Measurements from ENCODE around the gene TMEM201.
A peak's percentile ranks its signal among the peaks of the same experiment; 100 is the strongest.

The TMEM201 gene

DNA sequence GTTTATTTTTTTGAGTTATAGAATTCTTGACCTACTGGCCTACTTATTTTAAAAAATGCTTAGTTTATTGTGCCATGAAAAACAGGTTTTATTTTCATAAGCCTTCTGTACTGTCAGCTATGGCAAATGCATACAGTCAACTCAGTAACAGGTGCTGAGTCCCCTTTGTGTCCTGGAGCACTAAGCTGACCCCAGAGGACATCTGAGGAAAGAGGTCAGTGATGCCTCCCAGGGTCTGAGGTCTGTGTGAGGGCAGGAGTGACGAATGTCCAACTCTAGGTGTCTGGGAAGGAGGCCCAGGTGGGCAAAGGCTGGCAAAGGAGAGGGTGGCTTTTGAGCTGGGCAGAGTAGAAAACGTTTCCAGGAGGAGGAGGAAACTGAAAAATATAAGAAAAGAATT, 7.8 kb upstream of the TMEM201 start:
- no peak for DNase-seq

DNA sequence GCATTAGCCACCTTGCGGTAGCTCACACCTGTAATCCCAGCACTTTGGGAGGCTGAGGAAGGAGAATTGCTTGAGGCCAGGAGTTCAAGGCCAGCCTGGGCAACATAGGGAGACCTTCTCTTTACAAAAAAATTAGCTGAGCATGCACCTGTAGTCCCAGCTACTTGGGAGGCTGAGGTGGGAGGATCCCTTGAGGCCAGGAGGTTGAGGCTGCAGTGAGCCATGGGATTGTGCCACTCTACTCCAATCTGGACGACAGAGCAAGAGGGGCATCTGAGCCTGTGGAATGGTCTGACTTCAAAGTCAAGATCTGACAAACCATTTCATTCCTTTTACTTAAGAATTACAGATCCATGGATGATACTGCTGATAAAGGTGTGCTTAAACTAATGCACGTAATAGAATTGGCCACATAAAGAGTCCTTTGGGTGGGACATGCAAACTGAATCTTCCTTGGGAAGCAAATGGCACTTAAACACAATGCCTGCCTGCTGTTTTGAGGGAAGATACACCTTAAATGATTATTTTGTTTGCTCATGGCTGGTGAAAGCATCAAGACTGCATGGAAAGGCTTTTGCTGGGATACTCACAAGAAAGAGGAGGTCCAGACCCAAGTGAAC, 2.5 kb upstream of the TMEM201 start:
- no peak for DNase-seq

DNA sequence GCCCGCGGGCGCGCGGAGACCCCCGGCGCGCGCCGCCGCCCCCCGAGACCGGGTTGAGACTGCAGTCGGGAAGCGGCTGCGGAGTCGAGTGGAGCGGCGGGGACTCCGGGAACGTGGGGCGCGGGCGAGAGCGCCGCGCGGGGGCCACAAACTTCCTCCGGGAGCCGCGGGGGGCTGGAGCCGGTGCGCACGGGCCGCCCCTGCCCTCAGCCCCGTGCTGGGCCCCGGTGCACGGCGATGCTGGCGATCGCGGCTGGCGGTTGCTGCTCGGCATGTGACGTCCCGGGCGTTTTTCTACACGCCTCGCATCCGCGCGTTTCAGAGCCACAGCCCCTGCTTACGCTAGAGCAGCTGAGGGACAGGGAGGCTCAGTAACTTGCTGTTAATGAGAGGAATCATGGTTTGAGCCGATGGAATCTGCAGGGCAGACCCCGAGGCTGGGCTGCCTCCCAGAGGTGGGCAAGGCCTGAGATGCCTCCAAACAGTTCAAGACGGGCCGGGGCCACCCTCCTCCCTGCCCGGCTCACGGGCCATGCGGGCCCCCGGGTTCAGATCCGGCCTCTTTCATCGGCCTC, 520 bp downstream of the TMEM201 start:
- DNase-seq = no peak

DNA sequence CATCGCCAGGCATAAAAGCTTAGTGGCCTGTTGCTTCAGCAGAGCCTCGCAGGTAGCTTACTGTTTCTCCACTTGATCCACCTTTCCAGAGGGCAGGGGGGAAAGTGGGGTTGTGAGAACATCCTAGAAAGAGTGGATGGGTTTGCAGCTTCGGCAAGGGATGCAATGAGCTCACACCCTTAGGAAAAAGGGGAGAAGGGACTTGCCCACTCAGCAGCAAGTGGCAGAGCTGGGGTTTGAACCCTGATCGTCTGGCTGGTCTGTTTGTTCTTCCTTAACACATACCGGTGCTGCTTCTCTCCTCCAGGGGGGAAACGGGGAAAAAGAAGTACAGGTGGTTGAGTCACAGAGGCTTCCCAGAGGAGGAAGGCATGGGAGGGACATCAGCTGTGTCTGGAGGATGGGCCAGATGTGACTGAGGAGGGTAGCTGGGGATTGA, 1.0 kb downstream of the TMEM201 start:
- no peak for DNase-seq

GRCh38 chr1:9590201-9590600, 1.5 kb downstream of the TMEM201 start:
- no peak for DNase-seq

- no peak for DNase-seq
Observed at GRCh38 chr1:9590945-9591668, 2.4 kb downstream of the TMEM201 start.

DNA sequence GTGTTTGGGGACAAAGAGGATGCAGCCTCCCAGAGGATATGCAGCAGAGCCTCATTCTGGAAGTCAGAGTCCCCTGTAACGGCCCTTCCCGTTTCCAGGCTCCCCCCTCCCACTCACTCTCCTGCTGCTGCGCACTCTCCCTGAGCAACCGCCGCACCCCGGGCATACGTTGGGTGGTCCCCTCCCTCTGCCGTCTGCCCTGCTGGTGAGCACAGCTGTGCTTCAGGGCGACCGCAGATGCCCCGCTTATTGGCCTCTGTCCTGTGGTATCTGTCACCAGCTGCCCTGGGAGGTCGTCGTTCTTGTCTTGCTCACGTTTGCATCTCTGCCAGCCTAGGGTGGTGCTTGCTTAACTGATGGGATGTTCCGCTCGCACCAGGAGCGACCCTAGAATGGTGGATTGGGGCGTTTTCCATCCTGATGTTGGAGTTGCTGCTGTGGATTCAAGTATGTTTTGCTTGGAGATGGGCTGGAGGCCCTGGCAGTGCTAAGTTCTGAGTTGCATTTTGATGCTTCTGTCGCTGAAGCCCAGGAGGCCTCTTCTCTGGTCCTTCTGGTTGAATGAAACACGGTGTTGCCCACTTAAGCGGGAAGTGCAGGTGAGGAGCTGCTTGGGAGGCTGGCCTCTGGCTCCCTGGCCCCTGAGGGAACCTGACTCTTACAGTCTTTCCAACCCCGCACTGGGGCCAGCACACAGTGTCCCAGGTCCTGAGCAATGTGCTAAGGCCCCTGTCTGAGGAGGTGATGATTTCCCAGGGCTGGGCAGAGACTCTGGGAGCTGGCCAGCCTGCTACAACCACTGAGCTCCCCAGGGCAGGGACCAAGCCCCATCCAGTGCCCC, 3.2 kb downstream of the TMEM201 start:
- no peak for DNase-seq

DNA sequence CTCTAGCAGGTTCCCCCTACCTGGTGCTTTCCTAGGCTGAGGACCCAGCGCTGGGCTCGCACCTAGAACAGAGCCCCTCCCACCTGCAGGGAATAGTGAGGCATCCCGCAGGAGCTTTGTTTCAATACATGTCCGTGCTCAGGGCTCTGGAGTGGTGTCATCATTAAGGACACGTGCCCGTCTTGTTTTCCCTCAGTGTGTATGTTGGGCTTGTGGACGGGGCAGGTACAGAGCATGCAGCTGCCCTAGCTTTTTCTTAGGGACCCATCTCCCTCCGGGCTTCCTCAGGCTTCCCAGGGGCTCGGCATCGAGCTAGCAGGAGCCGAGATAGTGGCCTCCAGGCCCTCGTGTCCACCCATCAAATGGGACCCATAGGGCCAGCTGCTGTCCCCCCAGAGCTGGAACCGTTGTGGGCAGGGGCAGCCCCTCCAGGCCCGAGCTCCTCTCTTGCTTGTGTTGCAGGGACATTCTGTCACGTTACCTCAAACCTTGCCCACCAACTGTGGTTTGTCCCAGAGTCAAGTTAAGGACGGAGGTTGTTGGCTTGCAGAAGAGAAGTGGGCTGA, 3.9 kb downstream of the TMEM201 start:
- no peak for DNase-seq

DNA sequence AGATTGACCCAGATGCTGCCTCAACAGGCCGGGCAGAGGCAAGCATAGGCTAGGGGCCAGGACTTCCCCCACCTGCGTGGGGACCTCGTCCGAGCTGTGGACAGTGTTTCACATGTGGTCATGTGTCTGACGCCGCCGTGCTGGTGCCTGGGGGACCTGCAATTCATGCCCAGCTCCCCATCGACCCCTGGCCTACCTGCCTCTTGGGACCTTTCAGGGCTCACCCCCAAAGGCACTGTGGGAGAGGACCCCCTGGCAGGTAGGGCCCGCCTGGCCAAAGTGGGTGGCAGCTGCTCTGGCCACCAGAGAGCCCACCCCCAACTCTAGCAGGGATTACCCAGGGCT, 4.4 kb downstream of the TMEM201 start:
- no peak for DNase-seq

DNA sequence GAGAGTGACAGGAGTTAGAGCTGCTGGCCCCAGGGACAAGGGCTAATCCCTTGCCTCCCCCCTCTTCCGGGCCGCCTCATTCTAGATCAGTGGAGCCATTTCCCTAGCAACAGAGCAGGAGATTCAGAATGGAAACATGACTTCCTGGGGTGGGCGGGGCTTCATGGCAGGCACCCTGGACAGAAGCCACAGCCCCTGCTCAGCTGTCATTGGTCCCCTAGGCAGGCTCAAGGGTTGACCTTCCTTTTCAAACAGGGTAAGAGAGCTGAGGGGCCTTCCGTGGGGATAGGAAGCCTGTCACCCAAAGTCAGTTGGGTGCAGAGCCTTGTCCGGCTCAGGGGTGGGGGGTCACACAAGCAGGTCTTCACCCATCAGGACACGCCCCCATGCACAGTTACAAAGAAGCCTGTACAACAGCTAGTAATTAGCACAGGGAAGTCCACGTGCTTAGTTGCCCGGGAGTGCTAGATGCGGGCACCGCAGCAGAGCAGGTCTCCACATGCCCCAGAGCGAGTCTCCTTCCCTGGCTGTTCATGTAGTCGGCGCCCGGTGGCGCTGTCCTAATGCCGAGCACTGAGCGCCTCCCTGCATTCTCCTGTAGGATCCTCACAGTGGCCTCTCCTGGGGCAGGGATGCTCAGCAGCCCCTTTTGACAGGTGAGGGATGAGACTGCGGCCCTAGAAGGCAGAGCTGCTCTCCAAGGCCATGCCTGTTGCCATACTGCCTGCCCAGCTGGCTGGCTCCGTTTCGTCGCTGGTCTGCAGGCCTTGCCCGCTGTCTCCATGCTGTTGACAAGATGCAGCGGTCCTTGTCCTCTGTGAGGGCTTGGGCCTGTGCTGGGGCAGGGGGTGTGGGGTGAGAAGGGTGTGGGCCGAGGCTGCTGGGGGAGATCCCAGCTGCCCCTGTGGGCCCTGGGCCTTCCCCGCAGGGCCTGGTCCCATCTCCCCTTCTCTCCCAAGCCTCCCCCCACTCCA, 5.1 kb downstream of the TMEM201 start:
- peak; percentile 66 for DNase-seq

DNA sequence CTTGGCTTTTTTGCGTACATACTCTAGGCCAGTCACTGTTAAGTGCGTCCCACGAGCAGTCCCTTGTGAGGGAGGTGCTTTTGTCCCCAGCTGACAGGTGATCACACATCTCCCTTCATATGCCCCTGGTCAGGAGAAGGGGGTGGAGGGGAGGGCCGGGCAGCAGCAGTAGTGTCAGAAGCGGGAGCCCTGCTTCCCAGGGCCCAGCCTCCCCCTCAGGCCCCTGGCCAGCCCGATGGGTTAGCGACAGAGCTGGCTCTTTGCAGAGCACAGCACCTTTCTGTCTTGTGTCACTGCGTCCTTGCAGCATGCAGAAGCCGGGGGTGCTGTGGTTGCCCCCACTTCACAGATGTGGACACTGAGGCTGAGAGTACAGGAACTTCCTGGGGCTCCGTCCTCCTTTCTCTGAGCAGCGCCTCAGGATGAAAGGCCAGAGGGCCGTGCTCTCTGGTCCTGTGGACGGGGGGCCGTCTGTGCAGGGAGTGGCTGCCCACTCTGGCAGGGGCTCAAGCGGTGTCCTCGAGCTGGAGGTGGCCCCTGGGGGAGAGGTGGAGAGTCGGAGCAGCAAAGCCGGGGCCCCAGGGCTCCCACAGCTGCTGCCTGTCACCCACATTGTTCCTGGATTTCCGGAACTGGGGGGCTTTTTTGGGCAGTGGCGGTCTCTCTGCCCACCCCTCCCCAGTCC, 5.9 kb downstream of the TMEM201 start:
- DNase-seq = no peak

GRCh38 chr1:9595156-9595967, 6.7 kb downstream of the TMEM201 start:
- DNase-seq = no peak

- no peak for DNase-seq
Observed at GRCh38 chr1:9595968-9596340, 7.2 kb downstream of the TMEM201 start.

DNA sequence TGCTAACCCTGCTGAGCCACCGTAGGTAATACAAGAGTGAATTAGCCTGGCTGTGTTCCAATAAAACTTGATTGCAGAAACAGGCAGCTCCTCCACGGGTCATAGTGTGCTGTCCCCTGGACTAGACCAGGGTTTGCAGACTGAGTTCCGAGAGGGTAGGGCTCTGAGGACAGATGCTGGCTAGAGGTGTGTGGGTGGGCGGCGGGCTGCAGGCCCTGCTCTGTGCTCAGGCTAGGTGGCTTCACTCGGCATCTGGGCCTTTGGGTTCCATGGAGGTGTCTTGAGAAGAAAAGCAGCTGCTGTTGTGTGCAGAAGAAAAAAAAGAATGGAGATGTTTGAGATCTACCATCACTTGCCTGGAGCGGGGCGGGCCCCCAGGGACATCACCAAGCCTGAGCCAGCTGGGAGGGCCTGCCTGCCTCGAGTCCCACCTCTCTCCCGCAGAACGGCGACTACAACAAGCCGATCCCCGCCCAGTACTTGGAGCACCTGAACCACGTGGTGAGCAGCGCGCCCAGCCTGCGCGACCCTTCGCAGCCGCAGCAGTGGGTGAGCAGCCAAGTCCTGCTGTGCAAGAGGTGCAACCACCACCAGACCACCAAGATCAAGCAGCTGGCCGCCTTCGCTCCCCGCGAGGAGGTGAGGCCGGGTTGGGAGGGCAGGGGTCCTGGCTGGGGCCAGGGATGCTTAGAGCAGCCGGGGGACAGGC, 7.9 kb downstream of the TMEM201 start:
- DNase-seq = no peak

DNA sequence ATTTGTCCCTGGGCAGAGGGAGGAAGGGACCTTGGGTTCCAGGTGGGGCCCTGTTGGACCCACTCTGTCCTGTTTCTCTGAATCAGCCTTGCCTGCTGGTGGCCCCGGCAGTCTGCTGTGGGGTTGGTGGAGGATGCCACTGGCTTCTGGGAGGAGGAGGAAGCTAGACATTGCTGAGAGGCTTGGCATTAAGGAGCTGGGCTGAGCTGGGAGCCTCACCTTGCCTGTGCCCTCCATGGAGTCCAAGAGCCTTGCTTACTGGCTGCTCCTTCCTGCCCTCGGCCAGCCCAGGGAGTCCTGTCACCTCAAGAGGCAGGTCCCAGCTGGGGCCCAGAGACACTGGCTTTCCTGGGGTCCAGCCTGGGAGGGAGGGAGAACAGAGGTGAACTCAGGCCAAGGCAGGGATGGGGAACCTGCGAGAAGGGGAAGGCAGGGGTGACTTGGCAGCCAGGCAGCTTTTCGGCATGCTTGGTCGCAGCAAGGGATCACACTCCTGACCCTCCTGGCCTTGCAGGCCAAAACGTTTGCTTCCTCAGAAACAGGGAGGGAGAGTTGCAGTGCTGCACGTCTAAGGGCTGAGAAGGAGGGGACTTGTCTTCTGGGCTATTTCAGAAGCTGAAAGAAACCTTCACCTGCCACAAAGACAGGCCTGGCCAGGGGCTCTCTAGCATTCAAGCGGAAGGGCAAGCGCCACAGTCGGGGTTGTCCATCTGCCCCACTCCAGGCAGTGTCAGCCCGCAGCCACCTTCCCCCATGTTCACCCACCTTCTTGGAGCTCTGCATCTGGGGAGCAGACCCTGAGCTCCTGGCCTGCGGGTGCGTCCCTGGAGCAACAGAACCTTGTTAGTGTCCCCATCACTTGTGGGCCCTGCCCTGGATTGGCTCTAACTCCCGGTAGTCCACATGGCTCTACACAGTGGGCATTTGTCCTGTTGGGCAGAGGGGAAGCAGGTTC, 8.9 kb downstream of the TMEM201 start:
- DNase-seq = no peak

DNA sequence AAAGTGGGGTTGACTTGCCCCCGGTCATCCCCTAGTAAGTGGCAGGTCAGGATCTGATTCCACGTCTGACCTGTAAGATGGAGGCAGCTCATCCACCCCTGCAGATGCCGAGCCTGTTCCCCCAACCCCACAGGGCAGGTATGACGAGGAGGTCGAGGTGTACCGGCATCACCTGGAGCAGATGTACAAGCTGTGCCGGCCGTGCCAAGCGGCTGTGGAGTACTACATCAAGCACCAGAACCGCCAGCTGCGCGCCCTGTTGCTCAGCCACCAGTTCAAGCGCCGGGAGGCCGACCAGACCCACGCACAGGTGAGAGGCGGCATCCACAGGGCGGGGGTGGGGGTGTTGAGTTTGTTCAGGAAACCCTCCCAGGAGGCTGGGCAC, 9.6 kb downstream of the TMEM201 start:
- DNase-seq = no peak

DNA sequence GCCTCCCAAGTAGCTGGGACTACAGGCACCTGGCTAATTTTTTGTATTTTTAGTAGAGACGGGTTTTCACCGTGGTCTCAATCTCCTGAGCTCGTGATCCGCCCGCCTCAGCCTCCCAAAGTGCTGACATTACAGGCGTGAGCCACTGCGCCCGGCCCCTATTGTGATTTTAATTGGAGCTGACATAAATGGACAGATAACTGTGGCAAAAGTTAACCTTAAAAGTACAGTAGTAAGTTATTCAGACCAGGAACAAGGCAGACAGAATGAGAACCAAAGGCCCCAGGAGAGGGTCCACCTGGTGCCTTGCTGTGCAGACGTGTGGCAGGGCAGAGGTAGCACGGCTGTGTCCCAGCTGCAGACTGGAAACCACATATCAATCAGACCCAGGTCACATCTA, 11.0 kb downstream of the TMEM201 start:
- no peak for DNase-seq

Measured in midbrain (tissue), 1 donor.